Endothelial cell of umbilical vein (primary cell): ENCODE results near the gene ANKRD12.

ENCODE experiments used
- EZH2 ChIP-seq: IDR thresholded peaks from 2 replicates; pipeline ENCODE4 v1.6.1; 2012; ENCODE audit warnings: borderline replicate concordance, low read depth, mild to moderate bottlenecking, moderate library complexity, low read length, inconsistent platforms; ENCODE audit not compliant: severe bottlenecking
- FOS ChIP-seq: IDR thresholded peaks from 2 replicates; pipeline ENCODE4 v1.6.1; 2011; ENCODE audit warnings: mild to moderate bottlenecking, low read length, moderate library complexity, borderline replicate concordance; ENCODE audit not compliant: insufficient read depth
- POLR2AphosphoS5 ChIP-seq: IDR thresholded peaks from 2 replicates; pipeline ENCODE4 v1.6.1; 2012; ENCODE audit warnings: low read depth, mild to moderate bottlenecking, control low read depth, low read length, moderate library complexity; ENCODE audit not compliant: insufficient read depth
- TF ChIP-seq, protein P1 (sequence below), 2 donors: IDR thresholded peaks; 1 replicate in 1 of 2; 2 replicates in 1 of 2; pipeline ENCODE4 v1.5.1; 2011; ENCODE audit warnings: low read length in 2 of 2, mild to moderate bottlenecking in 2 of 2, moderate library complexity in 2 of 2, control low read depth in 1 of 2, inconsistent platforms in 1 of 2, low read depth in 1 of 2; ENCODE audit not compliant: insufficient read depth in 1 of 2; ENCODE audit errors: extremely low read depth in 1 of 2
- TF ChIP-seq, protein P2 (sequence below): IDR thresholded peaks from 2 replicates; pipeline ENCODE4 v1.6.1; 2011; ENCODE audit not compliant: insufficient read depth, insufficient read length

DNA sequence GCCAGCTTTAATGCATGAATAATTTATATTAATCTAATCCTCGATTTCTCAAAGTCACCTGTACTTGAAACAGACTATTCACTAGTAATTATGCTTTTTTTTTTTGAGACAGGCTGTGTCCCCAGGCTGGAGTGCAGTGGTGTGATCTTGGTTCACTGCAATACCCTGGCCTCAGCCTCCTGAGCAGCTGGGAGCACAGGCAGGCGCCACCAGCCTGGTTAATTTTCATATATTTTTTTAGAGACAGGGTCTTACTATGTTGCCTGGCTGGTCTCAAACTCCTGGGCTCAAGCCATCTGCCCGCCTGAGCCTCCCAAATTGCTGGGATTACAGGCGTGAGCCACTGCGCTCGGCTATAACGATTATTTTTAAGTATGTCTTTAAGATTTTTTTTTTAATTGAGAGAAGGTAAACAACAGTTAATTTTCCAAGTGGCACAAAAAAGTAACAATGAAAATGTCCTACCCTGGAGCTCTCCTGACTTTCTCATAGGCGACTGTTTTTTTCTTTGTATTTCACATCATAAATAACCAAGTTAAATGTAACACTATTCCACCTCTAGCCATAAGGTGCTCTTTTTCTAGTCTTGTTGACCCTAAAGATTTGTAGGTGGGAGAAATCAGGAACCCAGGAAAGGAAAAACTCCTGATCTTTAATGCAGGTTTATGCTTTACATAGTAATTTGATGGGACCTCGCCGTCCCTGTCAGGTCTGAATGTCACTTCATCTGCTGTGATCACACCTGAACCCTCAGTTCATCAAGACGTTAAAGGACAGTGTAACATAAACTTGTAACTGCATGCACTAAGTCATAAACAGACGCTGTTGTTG, 1.3 kb upstream of the ANKRD12 start:
- TF ChIP-seq, protein P1, sequence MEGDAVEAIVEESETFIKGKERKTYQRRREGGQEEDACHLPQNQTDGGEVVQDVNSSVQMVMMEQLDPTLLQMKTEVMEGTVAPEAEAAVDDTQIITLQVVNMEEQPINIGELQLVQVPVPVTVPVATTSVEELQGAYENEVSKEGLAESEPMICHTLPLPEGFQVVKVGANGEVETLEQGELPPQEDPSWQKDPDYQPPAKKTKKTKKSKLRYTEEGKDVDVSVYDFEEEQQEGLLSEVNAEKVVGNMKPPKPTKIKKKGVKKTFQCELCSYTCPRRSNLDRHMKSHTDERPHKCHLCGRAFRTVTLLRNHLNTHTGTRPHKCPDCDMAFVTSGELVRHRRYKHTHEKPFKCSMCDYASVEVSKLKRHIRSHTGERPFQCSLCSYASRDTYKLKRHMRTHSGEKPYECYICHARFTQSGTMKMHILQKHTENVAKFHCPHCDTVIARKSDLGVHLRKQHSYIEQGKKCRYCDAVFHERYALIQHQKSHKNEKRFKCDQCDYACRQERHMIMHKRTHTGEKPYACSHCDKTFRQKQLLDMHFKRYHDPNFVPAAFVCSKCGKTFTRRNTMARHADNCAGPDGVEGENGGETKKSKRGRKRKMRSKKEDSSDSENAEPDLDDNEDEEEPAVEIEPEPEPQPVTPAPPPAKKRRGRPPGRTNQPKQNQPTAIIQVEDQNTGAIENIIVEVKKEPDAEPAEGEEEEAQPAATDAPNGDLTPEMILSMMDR (IDR thresholded peaks at IDR 0.05; ENCODE audit: extremely low read depth in 1 of 2, insufficient read depth in 1 of 2, low read depth in 1 of 2, low read length in 2 of 2): no peak
- TF ChIP-seq FOS (no peak), EZH2 (no peak), POLR2AphosphoS5 (no peak)
- TF ChIP-seq, protein P2, sequence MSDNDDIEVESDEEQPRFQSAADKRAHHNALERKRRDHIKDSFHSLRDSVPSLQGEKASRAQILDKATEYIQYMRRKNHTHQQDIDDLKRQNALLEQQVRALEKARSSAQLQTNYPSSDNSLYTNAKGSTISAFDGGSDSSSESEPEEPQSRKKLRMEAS: no peak
